Thyroid gland (tissue), 4 donors: ENCODE results near the gene NT5C2. TPM values are rescaled to one million over a fixed set of nuclear protein-coding genes. Genes with fewer than 3 reads are reported as not detected.

Experiments used
- DNase-seq, 2 donors: peaks; one replicate each; pipeline ENCODE4 v3.0.0-alpha.2; 2019
- H3K27ac ChIP-seq, 3 donors: fragments of 200-600 bp; sonication (generic); 1 replicate in 2 of 3; 2 replicates in 1 of 3; pipeline ENCODE4 v1.5.1; 2016 to 2019; ENCODE audit warnings: mild to moderate bottlenecking in 1 of 3, moderate library complexity in 1 of 3
- H3K27me3 ChIP-seq: fragments of 200-600 bp; sonication (generic); one replicate; pipeline ENCODE4 v1.5.1; 2019
- H3K36me3 ChIP-seq, 2 donors: fragments of 200-600 bp; sonication (generic); one replicate each; pipeline ENCODE4 v1.5.1; 2016 to 2019
- H3K4me1 ChIP-seq, 2 donors: fragments of 200-600 bp; sonication (generic); one replicate each; pipeline ENCODE4 v1.5.1; 2017 to 2019
- H3K4me3 ChIP-seq, 3 donors: fragments of 200-600 bp; sonication (generic); replicated peaks in 1 of 3; 1 replicate in 2 of 3; 2 replicates in 1 of 3; pipeline ENCODE4 v1.5.1; 2016; ENCODE audit warnings: mild to moderate bottlenecking in 1 of 3
- H3K9me3 ChIP-seq: fragments of 200-600 bp; sonication (generic); one replicate; pipeline ENCODE4 v1.5.1; 2017
- CTCF ChIP-seq, 6 experiments: fragments of 200-600 bp in 3 of 6; fragments of 450-650 bp in 3 of 6; sonication (generic) in 3 of 6; IDR thresholded peaks; one replicate each; pipeline ENCODE4 v1.5.1; 2016 to 2019; ENCODE audit warnings: antibody characterized with exemption in 6 of 6, mild to moderate bottlenecking in 2 of 6, inconsistent platforms in 1 of 6, moderate library complexity in 1 of 6
- POLR2A ChIP-seq, 2 donors: fragments of 450-650 bp; IDR thresholded peaks; one replicate each; pipeline ENCODE4 v1.6.1; 2017; ENCODE audit warnings: antibody characterized with exemption in 2 of 2, mild to moderate bottlenecking in 2 of 2, moderate library complexity in 1 of 2
- WGBS, 2 donors: methylation state at CpG; one replicate each; pipeline ENCODE4 v1.1.5; 2017; 5-methylcytosine and 5-hydroxymethylcytosine counted together
- intact Hi-C: fragments of 100-400 bp; cut with DNase I; formaldehyde crosslinking; loops from one replicate; pipeline ENCODE4 v1.15.1; 2023
- total RNA-seq, 4 donors: library from RNA; depleted of rRNA; stranded (reverse); fragments of >200 nt; gene quantifications; one replicate each; pipeline ENCODE4 v1.2.3, GENCODE V29; 2016

NT5C2 gene
- total RNA-seq, 4 donors from 2014 or later: 194 to 238 (median 214) TPM

- Histone ChIP-seq H3K4me1 (peaks cover 46 to 59% of the 10 kb centered on the region in 2 donors), H3K27ac (peak overlapping the region; percentile 8 to 92 (median 88)), H3K36me3 (no peaks in the 10 kb centered on the region), H3K4me3 (no peak overlapping the region), H3K9me3 (no peaks in the 10 kb centered on the region), H3K27me3 (no peaks in the 10 kb centered on the region)
- WGBS, 2 donors: 53 to 61% methylated on average over 9 of the region's 9 CpGs
- no peak for DNase-seq
- TF ChIP-seq POLR2A (IDR thresholded peaks at IDR 0.05) (no peak), CTCF (IDR thresholded peaks at IDR 0.05) (no peak)
- intact Hi-C loops: no loop called here
These were observed 67.5 kb downstream of the NT5C2 start for GRCh38 chr10:103125323-103126267.

DNA sequence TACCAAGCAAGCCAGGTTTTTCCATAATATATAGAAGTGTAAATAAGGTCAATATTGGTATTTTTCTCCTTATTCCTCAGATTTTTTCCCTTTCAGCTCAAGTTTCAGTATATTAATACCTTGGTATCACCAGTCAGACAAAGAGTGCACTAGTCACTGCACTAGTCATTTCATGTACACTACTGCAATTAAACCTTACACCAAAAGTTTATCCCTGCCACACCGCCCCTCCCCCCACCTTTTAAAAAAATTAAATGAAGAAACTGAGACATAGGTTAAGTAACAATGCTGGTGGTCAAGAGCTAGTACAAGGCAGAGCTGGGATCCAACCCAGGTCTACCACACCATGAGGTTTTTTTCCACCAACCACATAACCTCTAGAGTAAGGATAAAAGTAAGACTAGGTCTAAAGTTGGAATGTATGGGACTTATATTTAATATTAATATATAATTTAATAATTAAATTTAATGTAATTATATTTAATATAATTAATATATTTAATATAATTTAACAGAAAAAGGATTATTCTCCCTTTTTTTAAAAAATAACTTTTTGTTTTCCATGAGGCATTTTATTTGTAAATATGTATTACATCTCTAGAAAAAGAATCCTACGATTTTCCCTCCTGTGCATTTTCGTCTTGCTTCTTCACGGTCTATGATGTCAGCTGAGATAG, 68.5 kb downstream of the NT5C2 start:
- Histone ChIP-seq H3K36me3 (no peaks in the 10 kb centered on the region), H3K9me3 (no peaks in the 10 kb centered on the region), H3K27me3 (no peaks in the 10 kb centered on the region), H3K27ac (peak overlapping the region; percentile 79 to 92 (median 88)), H3K4me1 (peaks cover 56 to 69% of the 10 kb centered on the region in 2 donors), H3K4me3 (no peak overlapping the region)
- intact Hi-C loops: no loop called here
- no peak for TF ChIP-seq POLR2A (IDR thresholded peaks at IDR 0.05)
- DNase-seq: no peak
- 95 to 97% methylated on average over 4 of the region's 4 CpGs for whole genome bisulfite sequencing, 2 donors

DNA sequence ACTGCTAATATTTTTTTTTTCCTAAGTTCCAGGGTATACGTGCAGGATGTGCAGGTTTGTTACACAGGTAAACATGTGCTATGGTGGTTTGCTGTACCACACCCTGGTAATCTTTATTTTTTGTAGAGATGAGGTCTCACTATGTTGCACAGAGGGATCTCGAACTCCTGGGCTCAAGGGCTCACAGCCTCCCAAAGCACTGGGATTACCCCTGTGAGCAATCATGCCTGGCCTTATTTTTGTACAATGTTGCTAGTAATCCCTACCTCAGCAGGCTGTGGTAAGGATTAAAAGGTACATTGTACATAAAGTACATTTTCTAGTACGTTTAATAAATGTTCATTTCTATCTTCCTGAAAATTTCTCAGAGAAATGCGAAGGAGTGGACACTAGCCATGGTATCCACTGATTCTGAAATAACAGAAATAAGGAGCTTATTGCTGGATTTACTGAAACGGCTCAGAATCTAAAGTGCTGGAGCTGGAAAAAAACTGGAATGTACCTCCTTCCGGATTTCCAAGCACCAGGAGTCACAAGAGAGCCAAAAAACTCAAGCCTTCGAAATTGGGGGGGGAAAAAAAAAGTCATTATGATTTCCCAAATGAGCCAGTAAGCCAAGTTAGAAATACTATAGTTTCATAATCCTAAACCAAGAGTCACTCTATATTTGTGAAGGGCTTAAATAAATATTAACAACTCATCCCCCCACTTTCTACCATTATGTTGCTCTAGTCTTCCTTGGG, 69.6 kb downstream of the NT5C2 start:
- H3K4me1 ChIP-seq: peaks cover 61 to 78% of the 10 kb centered on the region in 2 donors
- TF ChIP-seq CTCF (IDR thresholded peaks at IDR 0.05) (peak in 1 of 6 experiments; percentile 24), POLR2A (IDR thresholded peaks at IDR 0.05) (peak in 1 of 2 donors; percentile 19)
- H3K27me3 ChIP-seq: no peaks in the 10 kb centered on the region
- H3K36me3 ChIP-seq: no peaks in the 10 kb centered on the region
- intact Hi-C loops: no loop called here
- WGBS, 2 donors: 35 to 37% methylated on average over 7 of the region's 7 CpGs
- DNase-seq: no peak
- no peaks in the 10 kb centered on the region for H3K9me3 ChIP-seq
- H3K4me3 ChIP-seq: no peak overlapping the region
- H3K27ac ChIP-seq: peak overlapping the region; percentile 79 to 92 (median 88)

DNA sequence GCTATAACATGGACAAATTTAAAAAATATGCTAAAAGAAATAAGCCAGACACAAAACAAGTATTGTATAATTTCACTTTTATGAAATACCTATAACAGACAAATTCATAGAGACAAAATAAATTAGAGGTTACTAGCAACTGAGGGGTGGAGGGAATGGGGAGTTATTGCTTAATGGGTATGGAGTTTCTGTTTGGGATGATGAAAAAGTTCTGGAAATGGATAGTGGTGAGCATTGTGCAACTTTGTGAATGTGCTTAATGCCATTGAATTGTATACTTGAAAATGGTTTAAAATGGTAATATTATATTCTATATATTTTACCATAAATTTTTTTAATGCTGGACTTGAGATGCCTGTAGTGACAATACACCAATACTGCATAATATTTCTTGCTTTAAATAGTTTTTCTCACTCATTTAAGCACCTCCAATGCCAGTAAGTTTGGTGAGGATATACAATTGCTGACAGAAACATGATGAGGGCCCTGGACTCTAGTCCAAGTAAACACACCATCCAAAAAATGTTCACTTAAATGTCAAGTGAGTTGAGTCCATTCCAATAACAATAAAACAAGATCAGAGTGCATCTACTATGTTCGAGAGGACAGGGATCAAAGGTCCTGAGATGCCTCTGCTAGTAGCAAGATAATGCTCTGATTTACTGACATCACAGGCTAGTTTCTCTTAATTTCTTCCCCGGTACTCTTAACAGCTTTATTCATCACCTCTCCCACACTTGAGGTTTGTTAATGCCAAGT, 71.9 kb downstream of the NT5C2 start:
- H3K9me3 ChIP-seq: no peaks in the 10 kb centered on the region
- H3K36me3 ChIP-seq: no peaks in the 10 kb centered on the region
- intact Hi-C loops: no loop called here
- H3K27ac ChIP-seq: peak overlapping the region; percentile 79 to 92 (median 88)
- H3K4me3 ChIP-seq: no peak overlapping the region
- no peak for DNase-seq
- WGBS, 2 donors: 9 to 23% methylated on average over 2 of the region's 2 CpGs
- H3K27me3 ChIP-seq: no peaks in the 10 kb centered on the region
- no peak for TF ChIP-seq POLR2A (IDR thresholded peaks at IDR 0.05)
- no peak for TF ChIP-seq CTCF (IDR thresholded peaks at IDR 0.05)
- peaks cover 77 to 92% of the 10 kb centered on the region in 2 donors for H3K4me1 ChIP-seq

GRCh38 chr10:103120546-103120945, 72.5 kb downstream of the NT5C2 start:
- intact Hi-C loops: no loop called here
- Histone ChIP-seq H3K36me3 (no peaks in the 10 kb centered on the region), H3K9me3 (no peaks in the 10 kb centered on the region), H3K4me1 (peaks cover 75 to 92% of the 10 kb centered on the region in 2 donors), H3K4me3 (no peak overlapping the region), H3K27ac (peak overlapping the region; percentile 79 to 92 (median 88)), H3K27me3 (no peaks in the 10 kb centered on the region)
- no peak for DNase-seq
- WGBS, 2 donors: 89 to 93% methylated on average over 2 of the region's 2 CpGs
- TF ChIP-seq CTCF (IDR thresholded peaks at IDR 0.05): no peak
- no peak for TF ChIP-seq POLR2A (IDR thresholded peaks at IDR 0.05)
